BLaER1 (cell line): ENCODE results near the gene TBX20.

ENCODE experiments used
- H3K27ac ChIP-seq: shearing (Covaris generic); formaldehyde crosslinking; 2 replicates; pipeline ENCODE4 v1.8.1; 2022
- H3K27me3 ChIP-seq: shearing (Covaris generic); formaldehyde crosslinking; 2 replicates; pipeline ENCODE4 v1.8.1; 2022
- H3K36me3 ChIP-seq: shearing (Covaris generic); formaldehyde crosslinking; 2 replicates; pipeline ENCODE4 v1.8.1; 2022
- H3K4me1 ChIP-seq: shearing (Covaris generic); formaldehyde crosslinking; 2 replicates; pipeline ENCODE4 v1.8.1; 2022
- H3K4me2 ChIP-seq: shearing (Covaris generic); formaldehyde crosslinking; 2 replicates; pipeline ENCODE4 v1.8.1; 2022
- H3K4me3 ChIP-seq: shearing (Covaris generic); formaldehyde crosslinking; 2 replicates; pipeline ENCODE4 v1.8.1; 2022
- H3K9ac ChIP-seq: shearing (Covaris generic); formaldehyde crosslinking; 2 replicates; pipeline ENCODE4 v1.8.1; 2022
- H3K9me3 ChIP-seq: shearing (Covaris generic); formaldehyde crosslinking; 2 replicates; pipeline ENCODE4 v1.8.1; 2022
- H4K20me1 ChIP-seq: shearing (Covaris generic); formaldehyde crosslinking; 2 replicates; pipeline ENCODE4 v1.8.1; 2022
- Cebpa-rat ChIP-seq: shearing (Covaris generic); IDR thresholded peaks from 2 replicates; pipeline ENCODE4 v1.8.1; 2022

The TBX20 gene

GRCh38 chr7:35261476-35262285, 7.8 kb upstream of the TBX20 start:
- no peak overlapping the region for H3K27ac ChIP-seq
- no peak for TF ChIP-seq Cebpa-rat
- H3K4me2 ChIP-seq: no peak overlapping the region
- H3K36me3 ChIP-seq: no peaks in the 10 kb centered on the region
- no peak overlapping the region for H3K4me3 ChIP-seq
- peaks cover 24% of the 10 kb centered on the region for H3K27me3 ChIP-seq
- no peaks in the 10 kb centered on the region for H3K4me1 ChIP-seq
- H3K9me3 ChIP-seq: peaks cover 46% of the 10 kb centered on the region
- H3K9ac ChIP-seq: no peak overlapping the region
- no peaks in the 10 kb centered on the region for H4K20me1 ChIP-seq

- Histone ChIP-seq H3K4me2 (no peak overlapping the region), H3K4me3 (no peak overlapping the region), H3K4me1 (no peaks in the 10 kb centered on the region), H3K27me3 (peaks cover 31% of the 10 kb centered on the region), H4K20me1 (no peaks in the 10 kb centered on the region), H3K36me3 (no peaks in the 10 kb centered on the region), H3K27ac (no peak overlapping the region), H3K9me3 (peaks cover 52% of the 10 kb centered on the region), H3K9ac (no peak overlapping the region)
- no peak for TF ChIP-seq Cebpa-rat
Measured at GRCh38 chr7:35261041-35261440, 7.1 kb upstream of the TBX20 start.

GRCh38 chr7:35260246-35260645, 6.3 kb upstream of the TBX20 start:
- Histone ChIP-seq H3K27ac (no peak overlapping the region), H3K4me1 (no peaks in the 10 kb centered on the region), H3K36me3 (no peaks in the 10 kb centered on the region), H3K4me2 (no peak overlapping the region), H3K9me3 (peaks cover 59% of the 10 kb centered on the region), H3K27me3 (peaks cover 39% of the 10 kb centered on the region), H4K20me1 (no peaks in the 10 kb centered on the region), H3K4me3 (no peak overlapping the region), H3K9ac (no peak overlapping the region)
- TF ChIP-seq Cebpa-rat: no peak

- H3K9me3 ChIP-seq: peaks cover 65% of the 10 kb centered on the region
- H4K20me1 ChIP-seq: no peaks in the 10 kb centered on the region
- no peak overlapping the region for H3K9ac ChIP-seq
- H3K27me3 ChIP-seq: peaks cover 45% of the 10 kb centered on the region
- TF ChIP-seq Cebpa-rat: no peak
- no peak overlapping the region for H3K4me2 ChIP-seq
- no peaks in the 10 kb centered on the region for H3K4me1 ChIP-seq
- H3K27ac ChIP-seq: no peak overlapping the region
- H3K4me3 ChIP-seq: no peak overlapping the region
- no peaks in the 10 kb centered on the region for H3K36me3 ChIP-seq
Measured at GRCh38 chr7:35259523-35259908, 5.6 kb upstream of the TBX20 start.

GRCh38 chr7:35258868-35259522, 5.1 kb upstream of the TBX20 start:
- Histone ChIP-seq H3K9me3 (peaks cover 70% of the 10 kb centered on the region), H3K4me1 (no peaks in the 10 kb centered on the region), H3K4me2 (no peak overlapping the region), H3K36me3 (no peaks in the 10 kb centered on the region), H4K20me1 (no peaks in the 10 kb centered on the region), H3K27ac (no peak overlapping the region), H3K9ac (no peak overlapping the region), H3K4me3 (no peak overlapping the region), H3K27me3 (peaks cover 47% of the 10 kb centered on the region)
- no peak for TF ChIP-seq Cebpa-rat

GRCh38 chr7:35258125-35258867, 4.4 kb upstream of the TBX20 start:
- Histone ChIP-seq H3K27me3 (peaks cover 47% of the 10 kb centered on the region), H3K36me3 (no peaks in the 10 kb centered on the region), H3K9me3 (peaks cover 77% of the 10 kb centered on the region), H3K4me2 (no peak overlapping the region), H4K20me1 (no peaks in the 10 kb centered on the region), H3K27ac (no peak overlapping the region), H3K4me1 (no peaks in the 10 kb centered on the region), H3K4me3 (no peak overlapping the region), H3K9ac (no peak overlapping the region)
- TF ChIP-seq Cebpa-rat: no peak

- no peaks in the 10 kb centered on the region for H3K4me1 ChIP-seq
- H3K27me3 ChIP-seq: peaks cover 47% of the 10 kb centered on the region
- no peak overlapping the region for H3K4me3 ChIP-seq
- no peaks in the 10 kb centered on the region for H3K36me3 ChIP-seq
- H4K20me1 ChIP-seq: no peaks in the 10 kb centered on the region
- no peak overlapping the region for H3K9ac ChIP-seq
- H3K4me2 ChIP-seq: no peak overlapping the region
- H3K9me3 ChIP-seq: peaks cover 77% of the 10 kb centered on the region
- TF ChIP-seq Cebpa-rat: no peak
- H3K27ac ChIP-seq: no peak overlapping the region
Measured at GRCh38 chr7:35257251-35258124, 3.6 kb upstream of the TBX20 start.

- H3K27ac ChIP-seq: no peak overlapping the region
- no peaks in the 10 kb centered on the region for H4K20me1 ChIP-seq
- H3K36me3 ChIP-seq: no peaks in the 10 kb centered on the region
- no peak overlapping the region for H3K9ac ChIP-seq
- no peak overlapping the region for H3K4me2 ChIP-seq
- no peak overlapping the region for H3K4me3 ChIP-seq
- H3K4me1 ChIP-seq: peaks cover 5% of the 10 kb centered on the region; the same call in 1 of the 2 replicates
- no peak for TF ChIP-seq Cebpa-rat
- H3K27me3 ChIP-seq: peaks cover 47% of the 10 kb centered on the region
- H3K9me3 ChIP-seq: peaks cover 67% of the 10 kb centered on the region
Measured at GRCh38 chr7:35256256-35257175, 2.6 kb upstream of the TBX20 start.
